Measurements from ENCODE around the gene PRR36. TPM values are rescaled to one million over a fixed set of nuclear protein-coding genes. Genes with fewer than 3 reads are reported as not detected.
A peak's percentile ranks its signal among the peaks of the same experiment; 100 is the strongest.

PRR36 gene
- total and polyA plus RNA-seq, 5 donors from 2014 or later: 0.05 to 0.22 (median 0.12) TPM; not detected in 2

GRCh38 chr19:7833225-7834099, 40.7 kb downstream of the PRR36 start:
- peaks cover 14% of the 10 kb centered on the region for H3K4me1 ChIP-seq (ENCODE audit: control insufficient read depth, insufficient read depth, low read length, poor library complexity, severe bottlenecking)
- H3K27ac ChIP-seq (ENCODE audit: insufficient read depth, low read length, poor library complexity, severe bottlenecking): no peak overlapping the region
- H3K36me3 ChIP-seq (ENCODE audit: control insufficient read depth, insufficient read depth, low read length): no peaks in the 10 kb centered on the region
- no peak for ATAC-seq (ENCODE audit: low read depth in 2 of 2)
- no peaks in the 10 kb centered on the region for H3K27me3 ChIP-seq (ENCODE audit: control insufficient read depth, insufficient read depth, low read length)
- H3K4me3 ChIP-seq (ENCODE audit: low read depth, low read length): no peak overlapping the region
- peaks cover 4% of the 10 kb centered on the region for H3K27me3 Mint-ChIP-seq
- DNase-seq: no peak
- H3K27ac Mint-ChIP-seq: no peak overlapping the region
- H3K9me3 Mint-ChIP-seq: no peaks in the 10 kb centered on the region
- H3K4me3 Mint-ChIP-seq: peak overlapping the region in 1 of 4 donors; percentile 76
- peaks cover 0 to 27% (median 11%) of the 10 kb centered on the region in 4 donors for H3K4me1 Mint-ChIP-seq
- peaks cover 1% of the 10 kb centered on the region for H3K36me3 Mint-ChIP-seq
- H3K9me3 ChIP-seq (ENCODE audit: control insufficient read depth in 2 of 2, low read length in 2 of 2): no peaks in the 10 kb centered on the region

- no peaks in the 10 kb centered on the region for H3K36me3 ChIP-seq (ENCODE audit: control insufficient read depth, insufficient read depth, low read length)
- no peaks in the 10 kb centered on the region for H3K9me3 Mint-ChIP-seq
- peaks cover 4% of the 10 kb centered on the region for H3K27me3 Mint-ChIP-seq
- no peak overlapping the region for H3K27ac ChIP-seq (ENCODE audit: insufficient read depth, low read length, poor library complexity, severe bottlenecking)
- H3K36me3 Mint-ChIP-seq: no peaks in the 10 kb centered on the region
- ATAC-seq (ENCODE audit: low read depth in 2 of 2) (no peak), DNase-seq (no peak)
- H3K4me1 Mint-ChIP-seq: peaks cover 0 to 26% (median 11%) of the 10 kb centered on the region in 4 donors
- no peak overlapping the region for H3K4me3 ChIP-seq (ENCODE audit: low read depth, low read length)
- H3K4me1 ChIP-seq (ENCODE audit: control insufficient read depth, insufficient read depth, low read length, poor library complexity, severe bottlenecking): peaks cover 14% of the 10 kb centered on the region
- no peaks in the 10 kb centered on the region for H3K27me3 ChIP-seq (ENCODE audit: control insufficient read depth, insufficient read depth, low read length)
- H3K4me3 Mint-ChIP-seq: peak overlapping the region; percentile 18 to 90 (median 51)
- H3K9me3 ChIP-seq (ENCODE audit: control insufficient read depth in 2 of 2, low read length in 2 of 2): no peaks in the 10 kb centered on the region
- no peak overlapping the region for H3K27ac Mint-ChIP-seq
These were observed 41.4 kb downstream of the PRR36 start for GRCh38 chr19:7832781-7833180.

- Mint-ChIP-seq H3K4me1 (peaks cover 0 to 26% (median 11%) of the 10 kb centered on the region in 4 donors), H3K27ac (no peak overlapping the region), H3K4me3 (peak overlapping the region in 3 of 4 donors; percentile 76 to 90 (median 76))
These were observed 42.2 kb downstream of the PRR36 start for GRCh38 chr19:7832009-7832408.

GRCh38 chr19:7831452-7831851, 42.7 kb downstream of the PRR36 start:
- Mint-ChIP-seq H3K9me3 (no peaks in the 10 kb centered on the region), H3K27me3 (peaks cover 4% of the 10 kb centered on the region), H3K4me1 (peaks cover 0 to 26% (median 11%) of the 10 kb centered on the region in 4 donors), H3K36me3 (no peaks in the 10 kb centered on the region), H3K27ac (peak overlapping the region in 1 of 3 donors; percentile 46), H3K4me3 (peak overlapping the region; percentile 76 to 90 (median 84))
- H3K9me3 ChIP-seq (ENCODE audit: control insufficient read depth in 2 of 2, low read length in 2 of 2): no peaks in the 10 kb centered on the region
- no peaks in the 10 kb centered on the region for H3K36me3 ChIP-seq (ENCODE audit: control insufficient read depth, insufficient read depth, low read length)
- no peak overlapping the region for H3K27ac ChIP-seq (ENCODE audit: insufficient read depth, low read length, poor library complexity, severe bottlenecking)
- ATAC-seq (ENCODE audit: low read depth in 2 of 2) (no peak), DNase-seq (no peak)
- H3K4me1 ChIP-seq (ENCODE audit: control insufficient read depth, insufficient read depth, low read length, poor library complexity, severe bottlenecking): peaks cover 14% of the 10 kb centered on the region
- H3K4me3 ChIP-seq (ENCODE audit: low read depth, low read length): no peak overlapping the region
- no peaks in the 10 kb centered on the region for H3K27me3 ChIP-seq (ENCODE audit: control insufficient read depth, insufficient read depth, low read length)

More at GRCh38 chr19:7832009-7832408, 42.2 kb downstream of the PRR36 start:
- Histone ChIP-seq H3K4me3 (ENCODE audit: low read depth, low read length) (no peak overlapping the region), H3K9me3 (ENCODE audit: control insufficient read depth in 2 of 2, low read length in 2 of 2) (no peaks in the 10 kb centered on the region), H3K36me3 (ENCODE audit: control insufficient read depth, insufficient read depth, low read length) (no peaks in the 10 kb centered on the region), H3K27ac (ENCODE audit: insufficient read depth, low read length, poor library complexity, severe bottlenecking) (no peak overlapping the region), H3K4me1 (ENCODE audit: control insufficient read depth, insufficient read depth, low read length, poor library complexity, severe bottlenecking) (peaks cover 14% of the 10 kb centered on the region), H3K27me3 (ENCODE audit: control insufficient read depth, insufficient read depth, low read length) (no peaks in the 10 kb centered on the region)
- Mint-ChIP-seq H3K36me3 (no peaks in the 10 kb centered on the region), H3K27me3 (peaks cover 4% of the 10 kb centered on the region), H3K9me3 (no peaks in the 10 kb centered on the region)
- ATAC-seq (ENCODE audit: low read depth in 2 of 2) (no peak), DNase-seq (no peak)

- Histone ChIP-seq H3K9me3 (ENCODE audit: control insufficient read depth in 2 of 2, low read length in 2 of 2) (no peaks in the 10 kb centered on the region), H3K27ac (ENCODE audit: insufficient read depth, low read length, poor library complexity, severe bottlenecking) (no peak overlapping the region), H3K4me1 (ENCODE audit: control insufficient read depth, insufficient read depth, low read length, poor library complexity, severe bottlenecking) (peaks cover 14% of the 10 kb centered on the region), H3K27me3 (ENCODE audit: control insufficient read depth, insufficient read depth, low read length) (no peaks in the 10 kb centered on the region), H3K36me3 (ENCODE audit: control insufficient read depth, insufficient read depth, low read length) (no peaks in the 10 kb centered on the region), H3K4me3 (ENCODE audit: low read depth, low read length) (no peak overlapping the region)
- no peak for ATAC-seq (ENCODE audit: low read depth in 2 of 2)
- no peak for DNase-seq
- Mint-ChIP-seq H3K4me1 (peaks cover 0 to 26% (median 11%) of the 10 kb centered on the region in 4 donors), H3K4me3 (peak overlapping the region; percentile 76 to 90 (median 84)), H3K36me3 (no peaks in the 10 kb centered on the region), H3K9me3 (no peaks in the 10 kb centered on the region), H3K27ac (peak overlapping the region in 1 of 3 donors; percentile 46), H3K27me3 (peaks cover 6% of the 10 kb centered on the region)
These were observed 43.4 kb downstream of the PRR36 start for GRCh38 chr19:7830823-7831222.

- Histone ChIP-seq H3K4me1 (ENCODE audit: control insufficient read depth, insufficient read depth, low read length, poor library complexity, severe bottlenecking) (peaks cover 14% of the 10 kb centered on the region), H3K4me3 (ENCODE audit: low read depth, low read length) (no peak overlapping the region), H3K9me3 (ENCODE audit: control insufficient read depth in 2 of 2, low read length in 2 of 2) (no peaks in the 10 kb centered on the region), H3K27me3 (ENCODE audit: control insufficient read depth, insufficient read depth, low read length) (no peaks in the 10 kb centered on the region), H3K27ac (ENCODE audit: insufficient read depth, low read length, poor library complexity, severe bottlenecking) (no peak overlapping the region), H3K36me3 (ENCODE audit: control insufficient read depth, insufficient read depth, low read length) (no peaks in the 10 kb centered on the region)
- H3K4me3 Mint-ChIP-seq: peak overlapping the region in 2 of 4 donors; percentile 87 to 90
- H3K27ac Mint-ChIP-seq: peak overlapping the region in 1 of 3 donors; percentile 90
- H3K4me1 Mint-ChIP-seq: peaks cover 0 to 26% (median 11%) of the 10 kb centered on the region in 4 donors
- no peaks in the 10 kb centered on the region for H3K36me3 Mint-ChIP-seq
- no peak for DNase-seq
- no peaks in the 10 kb centered on the region for H3K9me3 Mint-ChIP-seq
- no peak for ATAC-seq (ENCODE audit: low read depth in 2 of 2)
- peaks cover 10% of the 10 kb centered on the region for H3K27me3 Mint-ChIP-seq
These were observed 43.9 kb downstream of the PRR36 start for GRCh38 chr19:7830272-7830771.

GRCh38 chr19:7829561-7830271, 44.5 kb downstream of the PRR36 start, which contains the start of gene EVI5L:
TSS of gene EVI5L (plus strand) at chr19:7830218. CDS start at chr19:7846543, 16,325 bp downstream.
- DNase-seq (peak; percentile 99 to 100 (median 99)), ATAC-seq (ENCODE audit: low read depth in 2 of 2) (peak; percentile 85 to 88)
- Histone ChIP-seq H3K27ac (ENCODE audit: insufficient read depth, low read length, poor library complexity, severe bottlenecking) (peak within 1 kb of the TSS; percentile 59), H3K9me3 (ENCODE audit: control insufficient read depth in 2 of 2, low read length in 2 of 2) (no peaks in the 10 kb centered on the region), H3K4me1 (ENCODE audit: control insufficient read depth, insufficient read depth, low read length, poor library complexity, severe bottlenecking) (peaks cover 14% of the 10 kb centered on the region), H3K4me3 (ENCODE audit: low read depth, low read length) (peak within 1 kb of the TSS; percentile 44), H3K27me3 (ENCODE audit: control insufficient read depth, insufficient read depth, low read length) (no peaks in the 10 kb centered on the region), H3K36me3 (ENCODE audit: control insufficient read depth, insufficient read depth, low read length) (no peaks in the 10 kb centered on the region)
- H3K27me3 Mint-ChIP-seq: peaks cover 10% of the 10 kb centered on the region
- H3K27ac Mint-ChIP-seq: peak within 1 kb of the TSS; percentile 90 to 94 (median 90)
- peak within 1 kb of the TSS; percentile 87 to 90 (median 90) for H3K4me3 Mint-ChIP-seq
- H3K4me1 Mint-ChIP-seq: peaks cover 0 to 26% (median 11%) of the 10 kb centered on the region in 4 donors
- no peaks in the 10 kb centered on the region for H3K9me3 Mint-ChIP-seq
- H3K36me3 Mint-ChIP-seq: no peaks in the 10 kb centered on the region
